K562 (cell line): ENCODE results near the gene SND1. TPM values are rescaled to one million over a fixed set of nuclear protein-coding genes. Genes with fewer than 3 reads are reported as not detected.

Experiments
- ATAC-seq: fragments of 200-7000 bp; cut with Tn5 transposase; 3 replicates; pipeline ENCODE4 v1.9.1; 2020; ENCODE audit warnings: moderate library complexity
- Bru-seq: library from RNA; stranded (reverse); fragments of 400-500 nt; gene quantifications from one replicate; lab custom pipeline; 2021; lab: Mats Ljungman, UMichigan
- BruChase-seq, 2 experiments: library from RNA; stranded (reverse); fragments of 400-500 nt; gene quantifications; one replicate each; lab custom pipeline; 2021; lab: Mats Ljungman, UMichigan
- BruUV-seq: library from RNA; stranded (reverse); fragments of 400-500 nt; replicated peaks from 2 replicates; lab custom pipeline; 2021; lab: Mats Ljungman, UMichigan
- CTCF ChIA-PET: fragments of 300-600 bp; formaldehyde crosslinking; extraction: SDS; loops from one replicate; lab custom pipeline; 2021; ENCODE audit warnings: low intra/inter-chr PET ratio; lab: Yijun Ruan, JAX
- POLR2A ChIA-PET: fragments of 300-600, 350-650 bp; sonication (Branson Sonifier 250); formaldehyde crosslinking; extraction: SDS; loops from one replicate; lab custom pipeline; 2021; ENCODE audit warnings: antibody characterized with exemption, inconsistent platforms; lab: Yijun Ruan, JAX
- DNase-seq, 4 experiments: peaks; one replicate each; pipeline versions ENCODE4 v3.0.0 to v3.0.0-alpha.2; 2011 to 2018; ENCODE audit warnings: low spot score in 3 of 4, mixed read lengths in 3 of 4; ENCODE audit errors: extremely low read depth in 1 of 4
- FAIRE-seq: peaks from 2 replicates; lab custom pipeline; 2011; peaks lifted over from hg19 to GRCh38; lab: Jason Lieb, UNC
- H2AFZ ChIP-seq: 2 replicates; pipeline ENCODE4 v1.6.0; 2011; ENCODE audit warnings: low read depth, low read length, control low read depth, inconsistent platforms
- H3K27ac ChIP-seq: fragments of 200-600 bp; 3 replicates; pipeline ENCODE4 v1.8.0; 2011; ENCODE audit warnings: low read depth, mild to moderate bottlenecking, control low read depth, inconsistent platforms, low read length, moderate library complexity, mixed read lengths; ENCODE audit errors: extremely low read depth
- H3K27me3 ChIP-seq, 2 experiments: fragments of 300-600 bp in 1 of 2; 2 replicates in 1 of 2; 3 replicates in 1 of 2; pipeline versions ENCODE4 v1.6.0 to v1.8.0; 2011; ENCODE audit warnings: inconsistent platforms in 2 of 2, low read length in 2 of 2, mild to moderate bottlenecking in 1 of 2, mixed read lengths in 1 of 2, moderate library complexity in 1 of 2; ENCODE audit not compliant: control insufficient read depth in 2 of 2, insufficient read depth in 2 of 2
- H3K36me3 ChIP-seq: fragments of 300-600 bp; 3 replicates; pipeline ENCODE4 v1.8.0; 2011; ENCODE audit warnings: mild to moderate bottlenecking, low read length, inconsistent platforms; ENCODE audit not compliant: control insufficient read depth, insufficient read depth
- H3K4me1 ChIP-seq, 2 experiments: fragments of 200-600 bp in 1 of 2; replicated peaks in 1 of 2; 2 replicates in 1 of 2; 3 replicates in 1 of 2; pipeline versions ENCODE4 v1.5.1 to v1.8.0; 2011; ENCODE audit warnings: inconsistent platforms in 2 of 2, low read length in 2 of 2, mild to moderate bottlenecking in 1 of 2, mixed read lengths in 1 of 2, moderate library complexity in 1 of 2; ENCODE audit not compliant: control insufficient read depth in 2 of 2, insufficient read depth in 2 of 2
- H3K4me2 ChIP-seq: 2 replicates; pipeline ENCODE4 v1.6.1; 2011; ENCODE audit warnings: low read length, control low read depth, inconsistent platforms, mixed read lengths; ENCODE audit not compliant: insufficient read depth
- H3K4me3 ChIP-seq: fragments of 200-600 bp; sonication (generic), shearing (Covaris generic); 2 replicates; pipeline ENCODE4 v1.5.1; 2016; ENCODE audit warnings: control low read depth, inconsistent platforms
- H3K79me2 ChIP-seq: fragments of 200-600 bp; 3 replicates; pipeline ENCODE4 v1.8.0; 2011; ENCODE audit warnings: low read length, inconsistent platforms; ENCODE audit not compliant: control insufficient read depth, insufficient read depth
- H3K9ac ChIP-seq, 2 experiments: 2 replicates each; pipeline versions ENCODE4 v1.6.0 to v1.6.1; 2011; ENCODE audit warnings: low read depth in 2 of 2, low read length in 2 of 2, control low read depth in 1 of 2, inconsistent platforms in 1 of 2, mild to moderate bottlenecking in 1 of 2, mixed read lengths in 1 of 2; ENCODE audit not compliant: insufficient read depth in 1 of 2
- H3K9me1 ChIP-seq: one replicate; pipeline ENCODE4 v1.6.0; 2011; ENCODE audit warnings: inconsistent platforms, mild to moderate bottlenecking, low read length, moderate library complexity; ENCODE audit not compliant: control insufficient read depth, insufficient read depth
- H3K9me3 ChIP-seq: replicated peaks from 2 replicates; pipeline ENCODE4 v1.5.1; 2011; ENCODE audit warnings: low read depth, low read length, inconsistent platforms; ENCODE audit not compliant: control insufficient read depth, insufficient read depth
- H4K20me1 ChIP-seq: replicated peaks from 2 replicates; pipeline ENCODE4 v1.6.1; 2011; ENCODE audit warnings: low read length, inconsistent platforms, mixed read lengths; ENCODE audit not compliant: control insufficient read depth, insufficient read depth
- BACH1 ChIP-seq: fragments of 200-800 bp; sonication (Bioruptor generic); IDR thresholded peaks from 2 replicates; pipeline ENCODE4 v1.6.1; 2016; ENCODE audit warnings: missing genetic modification characterization, missing compliant biosample characterization
- CBFB ChIP-seq: sonication (generic); formaldehyde crosslinking; IDR thresholded peaks from 2 replicates; pipeline ENCODE4 v1.4.0; 2020; ENCODE audit warnings: mild to moderate bottlenecking, missing genetic modification reagents
- CHCHD3 ChIP-seq: fragments of 250-450 bp; sonication (Bioruptor Pico); IDR thresholded peaks from 2 replicates; pipeline ENCODE4 v2.1.2; 2022; ENCODE audit warnings: mild to moderate bottlenecking
- EP300 ChIP-seq: IDR thresholded peaks from 2 replicates; pipeline ENCODE4 v1.6.1; 2012; ENCODE audit warnings: low read length, improper control_type of control experiment
- ETS2 ChIP-seq: IDR thresholded peaks from 2 replicates; pipeline ENCODE4 v1.6.1; 2016; ENCODE audit warnings: borderline replicate concordance, missing genetic modification characterization, mild to moderate bottlenecking, moderate library complexity, missing compliant biosample characterization; ENCODE audit not compliant: poor library complexity, severe bottlenecking
- FOXP1 ChIP-seq: sonication (generic); formaldehyde crosslinking; IDR thresholded peaks from 2 replicates; pipeline ENCODE4 v1.8.0; 2022; ENCODE audit warnings: mild to moderate bottlenecking, missing genetic modification reagents
- GMEB1 ChIP-seq: fragments of 250-450 bp; sonication (Bioruptor Pico); IDR thresholded peaks from 2 replicates; pipeline ENCODE4 v1.4.0; 2020; ENCODE audit warnings: mild to moderate bottlenecking
- LARP7 ChIP-seq: fragments of 450-650 bp; IDR thresholded peaks from 2 replicates; pipeline ENCODE4 v1.6.1; 2016
- LEF1 ChIP-seq: fragments of 450-650 bp; IDR thresholded peaks from 2 replicates; pipeline ENCODE4 v1.6.1; 2016; ENCODE audit warnings: mild to moderate bottlenecking
- NRF1 ChIP-seq, 2 experiments: fragments of 450-650 bp; IDR thresholded peaks in 1 of 2; conservative IDR thresholded peaks in 1 of 2; 2 replicates each; pipeline ENCODE4 v1.6.1; 2014; ENCODE audit warnings: mild to moderate bottlenecking in 2 of 2
- OTX1 ChIP-seq: fragments of 450-650 bp; formaldehyde crosslinking; IDR thresholded peaks from 2 replicates; pipeline ENCODE4 v1.4.0; 2022; ENCODE audit warnings: mild to moderate bottlenecking
- TGIF2 ChIP-seq: sonication (generic); formaldehyde crosslinking; IDR thresholded peaks from 2 replicates; pipeline ENCODE4 v1.8.1; 2022; ENCODE audit warnings: mild to moderate bottlenecking, missing genetic modification reagents, moderate library complexity
- ZNF717 ChIP-seq: fragments of 250-450 bp; sonication (Bioruptor Pico); IDR thresholded peaks from 2 replicates; pipeline ENCODE4 v1.5.0; 2021
- WGBS: fragments of 100-300 bp; shearing (Covaris generic); methylation state at CpG from one replicate; pipeline ENCODE4 v1.1.6; 2016; ENCODE audit warnings: low coverage, mixed read lengths; ENCODE audit not compliant: insufficient coverage; ENCODE audit errors: missing lambda C conversion rate; 5-methylcytosine and 5-hydroxymethylcytosine counted together
- in situ Hi-C: fragments of 300-500 bp; cut with MboI; formaldehyde crosslinking; loops from 4 replicates; pipeline ENCODE4 v1.15.0; 2018; ENCODE audit warnings: inconsistent platforms, mixed read lengths
- intact Hi-C: fragments of 100-400 bp; cut with micrococcal nuclease; formaldehyde crosslinking; loops from 2 replicates; pipeline ENCODE4 v1.14.2; 2022
- long read RNA-seq, 3 experiments: library from polyadenylated mRNA in 2 of 3; library from RNA in 1 of 3; unstranded in 2 of 3; stranded (forward) in 1 of 3; transcript quantifications; one replicate each; pipeline ENCODE4 v2.0.0, GENCODE V29; 2019 to 2022
- polyA minus RNA-seq, 3 experiments: library from RNA; depleted of rRNA, polyadenylated mRNA; stranded (reverse); fragments of >200 nt; gene quantifications; 2 replicates each; pipeline ENCODE4 v1.2.3, GENCODE V29; 2011
- polyA plus RNA-seq, 8 experiments: library from polyadenylated mRNA; depleted of rRNA in 4 of 8; stranded (reverse) in 5 of 8; unstranded in 3 of 8; fragments of >200 nt; fragmentation: Nextera tagmentation in 2 of 8; fragmentation: Illumina TruSeq in 1 of 8; extraction: Ambion mirVana in 2 of 8; extraction: Trizol in 1 of 8; gene quantifications; 2 replicates each; pipeline versions ENCODE4 v1.2.1 to v1.2.3, GENCODE V29; 2011 to 2014; ENCODE audit warnings: inconsistent platforms in 1 of 8, missing spikeins in 1 of 8
- total RNA-seq, 7 experiments: library from RNA; depleted of rRNA in 6 of 7; stranded (reverse); fragments of >200 nt in 6 of 7; fragmentation: Illumina TruSeq in 2 of 7; extraction: Trizol in 2 of 7; gene quantifications; 2 replicates each; pipeline versions ENCODE4 v1.2.1 to v1.2.3, GENCODE V29; 2011 to 2021; ENCODE audit warnings: low replicate concordance in 1 of 7
- TF ChIP-seq, protein P1 (sequence below): fragments of 250-450 bp; sonication (Bioruptor Pico); IDR thresholded peaks from 2 replicates; pipeline ENCODE4 v1.5.0; 2021

SND1 gene
- 728 and 962 TPM in 2 replicates for total RNA-seq (2011; cell fraction: chromatin; rRNA removed; ENCODE audit: low replicate concordance)
- 223 and 275 TPM in 2 replicates for total RNA-seq (2011; cell fraction: nucleolus; rRNA removed)
- total RNA-seq (2011; cell fraction: nucleoplasm; rRNA removed) = 410 and 447 TPM in 2 replicates
- total RNA-seq (2014; rRNA removed) (197 and 206 TPM in 2 replicates), total RNA-seq (2014; rRNA removed; fragmentation: Illumina TruSeq; extraction: Trizol) (158 and 173 TPM in 2 replicates), total RNA-seq (2015; rRNA removed; fragmentation: Illumina TruSeq; extraction: Trizol) (211 and 215 TPM in 2 replicates), total RNA-seq (2021) (307 and 314 TPM in 2 replicates), polyA plus RNA-seq (2011; rRNA removed) (164 and 203 TPM in 2 replicates), polyA plus RNA-seq (2014; fragmentation: Illumina TruSeq; extraction: Trizol) (191 and 200 TPM in 2 replicates), polyA plus RNA-seq (2014; fragmentation: Nextera tagmentation; extraction: Ambion mirVana) (10 to 100 TPM; 46.5 to 87.6 TPM), polyA plus RNA-seq (2014; rRNA removed) (143 and 157 TPM in 2 replicates), polyA minus RNA-seq (2011; rRNA and poly(A)+ RNA removed) (438 and 467 TPM in 2 replicates), Bru-seq, nascent RNA (percentile 96 among the genes with signal in this experiment), BruChase-seq, experiment 1, labeled RNA remaining after a 2-hour chase (percentile 94 among the genes with signal in this experiment), BruChase-seq, experiment 2, labeled RNA remaining after a 6-hour chase (percentile 91 among the genes with signal in this experiment)
- polyA plus RNA-seq (2011; cell fraction: cytosol; rRNA removed) = 159 and 180 TPM in 2 replicates
- polyA plus RNA-seq (2011; cell fraction: nucleus; rRNA removed) = 130 and 146 TPM in 2 replicates
- polyA plus RNA-seq (2012) = 220 and 458 TPM in 2 replicates
- polyA minus RNA-seq (2011; cell fraction: cytosol; rRNA and poly(A)+ RNA removed) = 214 and 244 TPM in 2 replicates
- polyA minus RNA-seq (2011; cell fraction: nucleus; rRNA and poly(A)+ RNA removed) = 190 and 337 TPM in 2 replicates
- long read RNA-seq, experiment 1, transcript SND1-201 (24 exons, 3,476 nt) = major isoform, 319 of 882 reads
- long read RNA-seq, experiment 1, partial matches to known transcripts = 508 of 882 reads
- long read RNA-seq, experiment 1, other reads (novel, unspliced or antisense) = 53 of 882 reads
- long read RNA-seq, experiment 2, transcript SND1-201 (24 exons, 3,476 nt) = major isoform, 153 of 314 reads
- long read RNA-seq, experiment 2, partial matches to known transcripts = 123 of 314 reads
- long read RNA-seq, experiment 2, other reads (novel, unspliced or antisense) = 36 of 314 reads
- long read RNA-seq, experiment 3, transcript SND1-201 (24 exons, 3,476 nt) = major isoform, 90 of 133 reads
- long read RNA-seq, experiment 3, partial matches to known transcripts = 30 of 133 reads
- long read RNA-seq, experiment 3, other reads (novel, unspliced or antisense) = 10 of 133 reads

DNA sequence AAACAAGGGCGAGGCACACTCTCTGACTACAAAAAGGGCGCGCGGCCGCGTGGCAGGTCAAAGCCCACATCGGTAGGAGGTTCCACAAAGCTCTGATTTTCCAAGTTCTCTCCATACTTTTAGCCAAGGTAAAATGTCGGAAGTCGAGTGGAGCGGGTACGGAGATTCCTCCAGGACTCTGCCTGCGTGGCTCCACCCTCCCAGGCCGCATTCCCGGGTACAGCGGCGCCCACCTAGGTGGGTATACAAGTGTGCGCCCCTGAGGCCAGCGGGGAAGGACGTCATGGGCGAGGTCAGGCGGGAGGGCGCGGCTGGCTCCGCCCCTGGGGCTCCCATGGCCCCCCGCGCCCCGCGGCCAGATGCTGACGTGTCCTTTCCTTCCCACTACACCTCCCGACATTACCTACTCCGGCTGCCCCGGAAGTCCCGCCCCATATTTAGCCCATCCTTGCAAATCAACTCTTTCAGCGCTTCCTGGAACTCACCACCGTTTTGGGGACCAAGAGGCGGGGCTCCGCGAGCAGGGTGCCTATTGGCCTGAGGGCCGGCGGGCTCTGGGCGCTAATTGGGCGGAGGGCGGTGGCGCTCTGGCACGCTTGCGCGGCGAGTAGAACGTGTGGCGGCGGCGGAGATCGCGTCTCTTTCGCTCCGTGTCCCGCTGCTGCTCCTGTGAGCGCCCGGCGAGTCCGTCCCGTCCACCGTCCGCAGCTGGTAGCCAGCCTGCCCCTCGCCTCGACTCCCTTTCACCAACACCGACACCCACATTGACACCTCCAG, at the start of gene SND1:
Gene SND1, plus strand, starts transcription at position 639 of the 777 bp plus-strand sequence. CDS start 180 bp downstream, outside the sequence.
- in situ Hi-C loops (no loop called here), intact Hi-C loops (loop anchor here (5.0 kb wide), 4 partner anchors 64 to 336 kb away; partner anchors contain the start of genes ARF5 and GCC1)
- H3K9ac ChIP-seq = peak within 1 kb of the TSS; percentile 95 to 99
- 2% methylated on average over 62 of the region's 67 CpGs for WGBS
- CTCF ChIA-PET = no interaction called here
- H4K20me1 ChIP-seq = peaks cover 36% of the 10 kb centered on the region
- DNase-seq (peak; percentile 99 to 100 (median 100)), ATAC-seq (peak; percentile 96), FAIRE-seq (peak; percentile 96)
- H3K9me1 ChIP-seq = peaks cover 17% of the 10 kb centered on the region
- no peaks in the 10 kb centered on the region for H3K27me3 ChIP-seq
- H3K4me2 ChIP-seq = peak within 1 kb of the TSS; percentile 100
- H3K36me3 ChIP-seq = peaks cover 31% of the 10 kb centered on the region
- peak within 1 kb of the TSS; percentile 86 for H3K4me3 ChIP-seq
- H3K4me1 ChIP-seq = peaks cover 17 to 58% of the 10 kb centered on the region in 2 experiments
- peaks cover 57% of the 10 kb centered on the region for H3K79me2 ChIP-seq
- POLR2A ChIA-PET = interaction anchor here (0.5 to 3.4 kb wide), 16 partner anchors 9 to 484 kb away, joined by 3 to 16 read pairs (median 3); partner anchors contain the start of gene GCC1
- no peaks in the 10 kb centered on the region for H3K9me3 ChIP-seq
- peak within 1 kb of the TSS; percentile 90 for H3K27ac ChIP-seq
- peak within 1 kb of the TSS; percentile 90 for H2AFZ ChIP-seq
- BruUV-seq = no TSS peak
- 0 out of 2 replicates have a peak, but pooled peaks have one; percentile 8 for TF ChIP-seq BACH1 (tag)
- 0 out of 2 replicates have a peak, but pooled peaks have one; percentile 5 for TF ChIP-seq OTX1
- TF ChIP-seq FOXP1 (CRISPR knock-in tag) = no peak
- TF ChIP-seq CHCHD3 (CRISPR knock-in tag) = 0 out of 2 replicates have a peak, but pooled peaks have one; percentile 58
- TF ChIP-seq ZNF717 (CRISPR knock-in tag) = no peak
- no peak for TF ChIP-seq EP300
- TF ChIP-seq LARP7 = no peak
- no peak for TF ChIP-seq TGIF2 (CRISPR knock-in tag)
- TF ChIP-seq CBFB (CRISPR knock-in tag) = 0 out of 2 replicates have a peak, but pooled peaks have one; percentile 14
- TF ChIP-seq, protein P1, sequence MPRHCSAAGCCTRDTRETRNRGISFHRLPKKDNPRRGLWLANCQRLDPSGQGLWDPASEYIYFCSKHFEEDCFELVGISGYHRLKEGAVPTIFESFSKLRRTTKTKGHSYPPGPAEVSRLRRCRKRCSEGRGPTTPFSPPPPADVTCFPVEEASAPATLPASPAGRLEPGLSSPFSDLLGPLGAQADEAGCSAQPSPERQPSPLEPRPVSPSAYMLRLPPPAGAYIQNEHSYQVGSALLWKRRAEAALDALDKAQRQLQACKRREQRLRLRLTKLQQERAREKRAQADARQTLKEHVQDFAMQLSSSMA (CRISPR knock-in tag) = no peak
- TF ChIP-seq GMEB1 (CRISPR knock-in tag) = peak; percentile 74
- TF ChIP-seq NRF1 (conservative IDR thresholded peaks at IDR 0.05 in 1 of 2, IDR thresholded peaks at IDR 0.05 in 1 of 2) = peak; percentile 97
- TF ChIP-seq ETS2 (tag) = no peak
- no peak for TF ChIP-seq LEF1
